Parathyroid adenoma (tissue), 2 donors: ENCODE measurements around the gene CBARP.
A peak's percentile ranks its signal among the peaks of the same experiment; 100 is the strongest.

ENCODE experiments used
- H2AFZ ChIP-seq: fragments of 300-600 bp; sonication (generic); one replicate; pipeline ENCODE4 v1.7.0; 2017; ENCODE audit warnings: antibody characterized with exemption, mild to moderate bottlenecking
- H3K27ac ChIP-seq: fragments of 300-600 bp; sonication (generic); one replicate; pipeline ENCODE4 v1.7.0; 2017
- H3K27me3 ChIP-seq: fragments of 300-600 bp; sonication (generic); one replicate; pipeline ENCODE4 v1.7.0; 2017; ENCODE audit warnings: low read length; ENCODE audit not compliant: control insufficient read depth, insufficient read depth
- H3K36me3 ChIP-seq: fragments of 300-600 bp; sonication (generic); one replicate; pipeline ENCODE4 v1.7.0; 2017; ENCODE audit warnings: low read length; ENCODE audit not compliant: control insufficient read depth, insufficient read depth
- H3K4me1 ChIP-seq: fragments of 300-600 bp; sonication (generic); one replicate; pipeline ENCODE4 v1.7.0; 2017; ENCODE audit warnings: control low read depth
- H3K4me2 ChIP-seq: fragments of 300-600 bp; sonication (generic); one replicate; pipeline ENCODE4 v1.7.0; 2017; ENCODE audit warnings: low read length
- H3K4me3 ChIP-seq: fragments of 300-600 bp; sonication (generic); one replicate; pipeline ENCODE4 v1.7.0; 2017; ENCODE audit warnings: low read depth, low read length
- H3K79me2 ChIP-seq: fragments of 300-600 bp; sonication (generic); one replicate; pipeline ENCODE4 v1.7.0; 2017; ENCODE audit warnings: control low read depth
- H3K9ac ChIP-seq: fragments of 300-600 bp; sonication (generic); one replicate; pipeline ENCODE4 v1.7.0; 2017; ENCODE audit warnings: mild to moderate bottlenecking
- H3K9me3 ChIP-seq: fragments of 300-600 bp; sonication (generic); one replicate; pipeline ENCODE4 v1.7.0; 2017; ENCODE audit warnings: low read length; ENCODE audit not compliant: control insufficient read depth
- TF ChIP-seq, protein P1 (sequence below): fragments of 300-600 bp; sonication (generic); IDR thresholded peaks from one replicate; pipeline ENCODE4 v1.7.0; 2017; ENCODE audit warnings: antibody characterized with exemption, mild to moderate bottlenecking
- donor health status: primary hyperparathyroidism.

CBARP gene

DNA sequence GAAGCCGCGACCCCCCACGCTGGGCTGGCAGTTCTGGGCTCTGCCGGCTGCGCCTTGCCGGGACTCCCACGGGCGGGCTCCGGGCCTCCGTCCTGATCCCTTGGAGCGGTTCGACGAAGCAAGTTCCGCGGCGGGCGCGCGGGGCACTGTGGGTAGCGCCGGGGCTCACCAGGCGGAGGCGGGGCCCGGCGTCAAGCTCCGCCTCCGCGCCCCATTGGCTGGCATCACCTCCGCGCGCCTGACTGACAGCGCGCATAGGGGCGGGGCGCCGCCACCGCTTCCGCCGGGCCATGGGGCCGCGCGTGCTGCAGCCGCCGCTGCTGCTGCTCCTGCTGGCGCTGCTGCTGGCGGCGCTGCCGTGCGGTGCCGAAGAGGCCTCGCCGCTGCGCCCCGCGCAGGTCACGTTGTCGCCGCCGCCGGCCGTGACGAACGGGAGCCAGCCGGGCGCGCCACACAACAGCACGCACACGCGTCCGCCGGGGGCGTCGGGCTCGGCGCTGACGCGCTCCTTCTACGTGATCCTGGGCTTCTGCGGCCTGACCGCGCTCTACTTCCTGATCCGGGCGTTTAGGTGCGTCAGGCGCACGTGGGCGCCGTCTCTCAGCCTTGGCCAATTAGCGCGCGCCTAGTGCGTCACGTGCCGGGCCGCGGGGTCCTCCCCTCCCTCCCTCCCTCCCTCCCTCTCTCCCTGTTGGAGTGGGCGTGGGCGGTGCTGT lies 37.6 kb upstream of the CBARP start, which contains the start of gene FAM174C:
Gene FAM174C (plus strand): TSS at position 271 of the 716 bp plus-strand sequence. CDS start 20 bp downstream, at position 291.
- Histone ChIP-seq H3K4me1 (peaks cover 32% of the 10 kb centered on the region), H3K4me3 (peak within 1 kb of the TSS; percentile 82), H3K9ac (no peak within 1 kb of the TSS), H3K79me2 (peaks cover 29% of the 10 kb centered on the region), H3K27me3 (no peaks in the 10 kb centered on the region), H2AFZ (peak within 1 kb of the TSS; percentile 83), H3K4me2 (peak within 1 kb of the TSS; percentile 97), H3K27ac (peak within 1 kb of the TSS; percentile 97), H3K9me3 (no peaks in the 10 kb centered on the region), H3K36me3 (no peaks in the 10 kb centered on the region)
- TF ChIP-seq, protein P1, sequence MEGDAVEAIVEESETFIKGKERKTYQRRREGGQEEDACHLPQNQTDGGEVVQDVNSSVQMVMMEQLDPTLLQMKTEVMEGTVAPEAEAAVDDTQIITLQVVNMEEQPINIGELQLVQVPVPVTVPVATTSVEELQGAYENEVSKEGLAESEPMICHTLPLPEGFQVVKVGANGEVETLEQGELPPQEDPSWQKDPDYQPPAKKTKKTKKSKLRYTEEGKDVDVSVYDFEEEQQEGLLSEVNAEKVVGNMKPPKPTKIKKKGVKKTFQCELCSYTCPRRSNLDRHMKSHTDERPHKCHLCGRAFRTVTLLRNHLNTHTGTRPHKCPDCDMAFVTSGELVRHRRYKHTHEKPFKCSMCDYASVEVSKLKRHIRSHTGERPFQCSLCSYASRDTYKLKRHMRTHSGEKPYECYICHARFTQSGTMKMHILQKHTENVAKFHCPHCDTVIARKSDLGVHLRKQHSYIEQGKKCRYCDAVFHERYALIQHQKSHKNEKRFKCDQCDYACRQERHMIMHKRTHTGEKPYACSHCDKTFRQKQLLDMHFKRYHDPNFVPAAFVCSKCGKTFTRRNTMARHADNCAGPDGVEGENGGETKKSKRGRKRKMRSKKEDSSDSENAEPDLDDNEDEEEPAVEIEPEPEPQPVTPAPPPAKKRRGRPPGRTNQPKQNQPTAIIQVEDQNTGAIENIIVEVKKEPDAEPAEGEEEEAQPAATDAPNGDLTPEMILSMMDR, result no peak

DNA sequence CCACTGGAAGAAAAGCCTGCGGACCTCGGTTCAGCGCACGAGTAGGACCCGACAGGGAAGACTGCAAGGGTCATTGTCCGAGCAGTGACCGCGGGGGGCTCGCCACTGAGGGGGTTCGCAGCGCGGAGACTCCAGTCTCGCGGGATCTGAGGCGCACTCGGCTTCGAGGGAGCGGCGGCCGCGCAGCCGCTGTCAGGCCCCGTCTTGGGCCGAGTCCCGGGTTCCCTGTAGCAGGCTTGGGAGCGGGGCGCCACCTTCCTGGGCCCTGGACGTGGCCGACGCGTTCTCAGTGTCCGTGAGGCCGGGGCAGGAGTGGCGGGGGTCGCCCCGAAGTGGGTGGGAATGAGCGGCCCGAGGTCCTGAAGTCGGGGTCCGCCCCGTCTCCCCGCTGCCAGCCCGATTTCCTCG lies 37.1 kb upstream of the CBARP start:
- Histone ChIP-seq H3K9me3 (no peaks in the 10 kb centered on the region), H3K27me3 (no peaks in the 10 kb centered on the region), H3K36me3 (no peaks in the 10 kb centered on the region), H2AFZ (peak overlapping the region; percentile 44), H3K4me3 (peak overlapping the region; percentile 35), H3K79me2 (peaks cover 34% of the 10 kb centered on the region), H3K4me1 (peaks cover 29% of the 10 kb centered on the region), H3K4me2 (peak overlapping the region; percentile 66), H3K9ac (no peak overlapping the region), H3K27ac (peak overlapping the region; percentile 97)
- TF ChIP-seq, protein P1, result no peak

DNA sequence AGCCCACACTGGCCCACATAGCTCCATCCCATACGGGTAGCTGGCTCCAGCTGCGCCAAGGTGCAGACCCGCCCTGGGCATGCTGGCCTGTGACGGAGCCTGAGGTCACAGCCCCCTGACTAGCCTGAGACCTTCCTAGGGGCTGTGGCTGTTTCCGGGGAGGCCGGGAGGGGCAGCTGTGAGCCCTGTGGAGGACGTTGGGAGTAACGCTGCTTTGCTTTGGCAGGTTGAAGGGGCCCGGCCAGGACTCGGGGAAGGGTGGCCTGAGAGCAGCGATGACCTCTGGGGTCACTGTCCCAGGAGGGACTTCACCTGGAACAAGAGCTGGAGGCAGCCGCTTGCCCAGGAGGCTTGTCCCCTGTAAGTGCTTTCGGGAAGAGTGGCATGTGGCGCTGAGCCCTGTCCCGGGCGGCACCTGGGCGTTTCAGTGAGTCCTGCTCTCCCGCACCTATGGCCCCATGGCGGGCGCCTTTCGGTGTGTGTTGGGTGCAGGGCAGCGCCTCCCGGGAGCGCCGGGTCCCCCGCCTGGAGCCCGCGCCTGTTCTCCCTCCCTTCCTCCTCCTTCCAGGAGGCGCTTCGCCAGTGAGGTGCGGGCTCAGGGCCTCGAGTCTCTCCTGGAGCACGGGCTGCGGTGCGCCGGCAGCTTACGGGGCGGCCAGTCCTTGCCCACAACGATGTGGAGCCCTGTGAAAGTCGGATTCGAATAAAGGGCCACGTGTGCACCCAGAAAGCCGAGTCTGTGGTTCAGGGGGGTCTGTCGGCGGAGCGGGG lies 36.5 kb upstream of the CBARP start:
- H3K4me2 ChIP-seq, result peak overlapping the region; percentile 66
- no peaks in the 10 kb centered on the region for H3K9me3 ChIP-seq
- peaks cover 28% of the 10 kb centered on the region for H3K4me1 ChIP-seq
- H3K9ac ChIP-seq, result no peak overlapping the region
- H3K36me3 ChIP-seq, result no peaks in the 10 kb centered on the region
- peak overlapping the region; percentile 97 for H3K27ac ChIP-seq
- no peaks in the 10 kb centered on the region for H3K27me3 ChIP-seq
- H2AFZ ChIP-seq, result no peak overlapping the region
- H3K79me2 ChIP-seq, result peaks cover 34% of the 10 kb centered on the region
- H3K4me3 ChIP-seq, result peak overlapping the region; percentile 35
- TF ChIP-seq, protein P1, result no peak

DNA sequence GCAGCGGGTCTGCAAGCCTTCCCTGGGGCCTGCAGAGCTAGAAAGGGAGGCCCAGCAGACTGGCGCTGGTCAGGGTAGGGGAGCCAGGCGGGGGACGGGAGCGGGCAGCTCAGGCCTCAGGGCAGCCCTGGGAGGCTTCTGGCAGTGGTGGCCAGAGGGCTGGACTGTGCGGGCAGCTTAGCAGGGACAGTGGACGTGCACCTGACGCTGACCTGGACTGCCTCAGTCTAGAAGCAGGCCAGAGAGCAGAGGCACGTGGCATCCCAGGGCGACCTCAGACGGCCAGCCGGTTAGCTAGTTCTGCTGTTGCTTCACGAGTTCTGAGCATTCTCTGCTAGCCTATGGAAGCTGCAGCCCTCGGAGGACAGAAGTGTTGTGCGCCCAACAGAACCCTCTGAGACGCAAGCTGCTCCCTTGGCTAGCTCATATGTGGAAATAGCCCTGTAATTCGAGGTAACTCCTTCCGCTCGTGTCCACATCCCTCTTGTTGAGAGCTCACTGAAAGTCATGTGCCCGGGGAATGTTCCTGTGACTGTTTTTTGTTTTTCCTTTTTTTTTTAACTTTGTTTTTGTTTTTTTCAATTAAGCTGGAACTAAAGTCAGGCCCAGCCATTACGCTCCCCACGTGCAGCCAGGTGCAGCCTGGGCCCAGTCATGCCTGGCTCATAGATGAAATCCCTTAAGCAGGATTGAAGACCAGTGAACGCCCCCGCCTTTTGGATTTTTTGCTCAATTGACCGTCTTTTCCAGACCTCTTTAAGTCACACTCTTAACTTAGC lies 35.6 kb upstream of the CBARP start:
- Histone ChIP-seq H3K9ac (no peak overlapping the region), H3K36me3 (no peaks in the 10 kb centered on the region), H3K27me3 (no peaks in the 10 kb centered on the region), H3K27ac (no peak overlapping the region), H3K4me3 (no peak overlapping the region), H3K4me1 (peaks cover 31% of the 10 kb centered on the region), H3K79me2 (peaks cover 34% of the 10 kb centered on the region), H3K4me2 (no peak overlapping the region), H3K9me3 (no peaks in the 10 kb centered on the region), H2AFZ (no peak overlapping the region)
- TF ChIP-seq, protein P1, result no peak
